Caki2 (cell line): ENCODE results near the gene NRIP2. TPM values are rescaled to one million over a fixed set of nuclear protein-coding genes. Genes with fewer than 3 reads are reported as not detected.
A peak's percentile ranks its signal among the peaks of the same experiment; 100 is the strongest.

Experiments used
- DNase-seq: peaks from one replicate; pipeline ENCODE4 v3.0.0-alpha.2; 2015; ENCODE audit warnings: low read depth
- in situ Hi-C: cut with HindIII; loops from 2 replicates; pipeline ENCODE4 v1.10.0; 2016; ENCODE audit warnings: low sequenced_read_pairs, low pct_unique_long_range_greater_than_20kb, mixed read lengths
- total RNA-seq: library from RNA; depleted of rRNA; stranded (reverse); fragments of >200 nt; shearing (Covaris generic); gene quantifications from 2 replicates; pipeline ENCODE4 v1.2.3, GENCODE V29; 2014; ENCODE audit warnings: low replicate concordance

The NRIP2 gene
- total RNA-seq, 1 experiment from 2014 or later, result not detected

DNA sequence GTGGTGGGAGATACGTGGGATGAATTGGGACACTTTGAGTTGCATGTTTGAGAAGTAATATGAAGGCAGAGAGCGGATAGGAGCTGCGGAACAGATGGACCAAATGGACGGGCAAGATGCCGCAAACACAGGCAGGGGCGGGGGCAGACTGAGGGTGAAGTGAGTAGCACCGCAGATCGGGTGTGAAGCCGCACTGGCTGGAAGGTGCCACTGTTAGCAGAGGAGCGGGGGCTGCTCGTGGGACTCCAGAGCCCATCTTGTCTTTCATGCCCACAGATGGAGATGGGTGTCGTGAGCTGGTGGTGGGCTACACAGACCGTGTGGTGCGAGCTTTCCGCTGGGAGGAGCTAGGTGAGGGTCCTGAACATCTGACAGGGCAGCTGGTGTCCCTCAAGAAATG is 15.0 kb downstream of the NRIP2 start:
- no peak for DNase-seq
- in situ Hi-C loops, result no loop called here

DNA sequence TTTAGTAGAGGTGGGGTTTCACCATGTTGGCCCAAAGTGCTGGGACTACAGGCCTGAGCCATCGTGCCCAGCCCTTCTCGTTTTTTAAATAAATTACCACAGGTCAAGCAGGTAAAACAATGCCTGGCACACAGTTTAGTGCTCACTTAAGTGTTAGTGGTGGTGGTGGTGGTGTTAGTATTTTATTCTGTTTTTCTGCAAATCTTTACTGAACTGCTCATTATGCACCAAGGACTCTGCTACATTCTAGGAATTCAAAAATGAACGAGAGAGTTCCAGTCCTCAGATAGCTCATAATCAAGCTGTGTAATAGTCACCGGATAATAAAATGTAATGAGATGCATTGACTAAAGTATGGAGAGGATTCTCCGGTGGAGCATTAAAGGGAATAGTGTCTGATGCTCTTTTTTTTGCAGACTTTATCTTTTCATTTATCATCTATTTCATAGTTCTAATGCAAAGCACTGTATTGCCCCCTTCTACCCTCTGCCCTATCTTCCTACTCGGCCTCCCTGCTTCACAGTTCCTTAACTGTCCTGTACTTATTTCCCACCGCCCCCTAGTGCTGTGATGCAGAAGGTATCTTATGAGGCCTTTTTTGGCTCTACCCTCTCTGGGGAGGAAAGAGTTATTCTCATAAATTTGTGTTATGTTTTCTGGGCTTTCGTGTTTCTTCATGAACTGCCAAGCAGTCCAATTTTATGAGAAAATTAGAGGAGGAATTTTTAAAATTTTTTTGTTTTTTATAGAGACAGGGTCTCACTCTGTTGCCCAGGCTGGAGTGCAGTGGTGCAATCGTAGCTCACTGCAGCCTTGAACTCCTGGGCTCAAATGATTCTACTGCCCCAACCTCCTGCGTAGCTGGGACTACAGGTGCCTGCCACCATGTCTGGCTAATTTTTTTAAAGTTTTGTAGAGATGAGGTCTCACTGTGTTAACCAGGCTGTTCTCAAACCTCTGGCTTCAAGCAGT is 21.3 kb downstream of the NRIP2 start:
- peak; percentile 53 for DNase-seq
- in situ Hi-C loops, result no loop called here

DNA sequence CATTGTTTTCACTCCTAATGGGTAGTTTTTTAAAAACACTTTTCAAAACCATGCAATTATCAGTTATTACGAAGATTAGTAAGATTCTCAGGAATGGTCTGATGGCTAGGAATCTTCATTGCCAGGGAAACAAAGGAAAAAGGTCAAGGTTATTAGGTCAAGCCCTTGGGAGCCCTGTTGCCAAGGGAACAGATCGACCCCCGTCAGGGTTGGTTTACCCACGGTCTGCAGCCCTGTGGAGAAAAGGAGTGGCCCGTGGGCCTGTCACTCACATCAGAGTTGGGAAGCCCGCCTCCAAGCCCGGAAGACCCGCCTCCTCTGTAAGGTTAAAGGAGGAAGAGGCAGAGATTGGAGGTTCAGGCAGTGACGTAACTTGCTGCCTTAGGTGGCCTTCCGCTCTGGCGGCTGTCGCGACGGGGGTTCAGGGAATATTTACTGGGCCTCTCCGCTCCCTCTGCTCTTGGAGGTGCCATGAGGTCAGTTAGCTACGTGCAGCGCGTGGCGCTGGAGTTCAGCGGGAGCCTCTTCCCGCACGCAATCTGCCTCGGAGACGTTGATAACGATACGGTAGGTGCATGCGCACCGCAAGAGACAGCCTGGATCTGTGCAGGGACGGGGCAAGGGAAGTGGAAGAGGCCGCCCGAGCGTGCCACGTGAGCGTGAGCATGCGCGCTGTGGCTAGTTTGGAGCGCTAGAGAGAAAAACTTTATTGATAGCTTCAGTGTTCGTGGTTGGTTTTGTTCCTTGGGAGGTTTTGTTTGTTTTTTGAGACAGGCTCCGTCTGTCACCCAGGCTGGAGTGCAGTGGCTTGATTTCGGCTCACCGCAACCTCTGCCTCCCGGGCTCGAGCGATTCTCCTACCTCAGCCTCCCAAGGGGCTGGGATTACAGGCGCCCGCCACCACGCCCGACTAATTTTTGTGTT is 22.3 kb downstream of the NRIP2 start, which contains the start of gene ITFG2:
TSS of gene ITFG2 (plus strand) at position 379 of the 924 bp plus-strand sequence. CDS start at position 472, 93 bp downstream.
- peak; percentile 99 for DNase-seq
- in situ Hi-C loops, result no loop called here

DNA sequence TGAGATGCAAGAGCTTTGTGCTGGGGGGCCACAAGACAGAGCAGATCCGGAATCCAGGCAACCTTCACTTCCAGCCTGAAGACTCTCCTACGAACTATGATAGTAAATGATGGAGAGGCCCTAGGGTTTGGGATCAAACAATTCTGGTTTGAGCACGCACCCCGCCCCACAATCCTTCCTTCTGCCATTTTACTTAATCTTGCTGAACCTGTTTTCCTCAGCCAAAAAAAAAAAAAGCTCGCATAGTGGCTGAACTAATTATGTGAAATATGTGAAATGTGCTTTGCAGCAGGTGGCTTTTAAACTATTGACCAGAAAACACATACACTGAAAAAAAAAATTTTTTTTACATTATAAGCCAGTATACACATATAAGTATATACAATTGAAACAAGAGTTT is 23.0 kb downstream of the NRIP2 start:
- DNase-seq, result no peak
- in situ Hi-C loops, result no loop called here

DNA sequence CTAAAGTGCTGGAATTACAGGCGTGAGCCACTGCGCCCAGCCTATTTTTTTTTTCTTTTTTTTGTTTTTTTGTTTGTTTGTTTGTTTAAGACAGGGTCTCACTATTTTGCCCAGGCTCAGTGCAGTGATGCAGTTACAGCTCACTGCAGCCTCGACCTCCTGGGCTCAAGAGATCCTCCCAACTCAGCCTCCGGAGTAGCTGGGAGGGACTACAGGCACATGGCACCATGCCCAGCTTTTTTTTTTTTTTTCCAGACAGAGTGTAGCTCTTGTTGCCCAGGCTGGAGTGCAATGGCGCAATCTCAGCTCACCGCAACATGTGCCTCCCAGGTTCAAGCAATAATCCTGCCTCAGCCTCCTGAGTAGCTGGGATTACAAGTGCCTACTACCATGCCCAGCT is 28.1 kb downstream of the NRIP2 start:
- in situ Hi-C loops, result no loop called here
- DNase-seq, result no peak

DNA sequence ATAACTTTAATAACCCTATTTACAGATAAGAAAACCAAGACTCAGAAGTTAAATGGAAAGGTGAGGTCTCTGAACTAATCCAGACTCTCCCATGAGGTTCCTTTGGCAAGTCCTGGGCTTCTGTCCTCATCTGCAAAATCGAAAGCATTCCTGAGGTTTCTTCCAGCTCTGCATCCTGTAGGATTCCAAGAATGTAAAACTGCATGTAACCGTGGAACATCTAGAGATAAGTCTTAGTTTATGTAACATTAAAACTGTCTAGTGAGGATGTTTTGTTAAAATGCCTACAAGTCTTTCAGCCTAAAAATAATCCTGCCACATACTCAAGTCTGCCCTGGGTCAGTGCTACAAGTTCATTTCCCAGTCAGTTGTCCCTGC is 29.7 kb downstream of the NRIP2 start:
- DNase-seq, result no peak
- in situ Hi-C loops, result no loop called here

DNA sequence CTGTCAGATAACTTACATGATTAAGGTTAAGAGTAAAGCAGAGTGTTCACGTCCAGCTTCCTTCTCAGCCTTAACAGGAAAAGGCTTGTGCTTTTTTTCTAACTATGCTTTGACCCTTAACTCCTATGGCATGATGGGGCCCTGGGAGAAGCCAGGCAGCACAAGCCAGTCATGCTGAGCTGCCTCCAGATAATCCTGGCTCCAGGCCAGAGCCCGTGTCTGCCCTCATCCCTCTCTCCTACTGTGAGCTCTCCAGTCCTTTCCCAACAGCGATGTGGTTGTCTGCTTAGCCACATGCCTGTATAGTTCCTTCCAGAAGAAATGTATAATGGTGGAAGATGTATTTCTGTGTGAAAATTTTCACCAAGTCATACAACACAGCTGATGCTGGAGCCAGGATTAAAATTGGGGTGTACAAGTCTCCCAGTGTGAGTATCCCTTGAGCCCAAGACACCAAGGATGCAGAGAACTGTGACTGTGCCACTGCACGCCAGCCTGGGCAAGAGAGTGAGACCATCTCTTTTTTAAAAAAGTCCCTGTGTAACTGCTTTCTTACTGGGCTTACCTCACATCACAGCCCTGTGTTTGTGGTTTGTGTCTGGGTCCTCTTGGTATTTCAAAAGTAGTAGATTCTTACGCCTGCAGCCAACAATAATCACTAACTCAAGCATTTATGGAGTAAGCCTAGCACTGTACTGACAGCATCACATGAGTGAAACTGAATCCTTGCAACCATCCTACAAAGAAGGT is 30.3 kb downstream of the NRIP2 start:
- DNase-seq, result peak; percentile 83
- in situ Hi-C loops, result no loop called here

DNA sequence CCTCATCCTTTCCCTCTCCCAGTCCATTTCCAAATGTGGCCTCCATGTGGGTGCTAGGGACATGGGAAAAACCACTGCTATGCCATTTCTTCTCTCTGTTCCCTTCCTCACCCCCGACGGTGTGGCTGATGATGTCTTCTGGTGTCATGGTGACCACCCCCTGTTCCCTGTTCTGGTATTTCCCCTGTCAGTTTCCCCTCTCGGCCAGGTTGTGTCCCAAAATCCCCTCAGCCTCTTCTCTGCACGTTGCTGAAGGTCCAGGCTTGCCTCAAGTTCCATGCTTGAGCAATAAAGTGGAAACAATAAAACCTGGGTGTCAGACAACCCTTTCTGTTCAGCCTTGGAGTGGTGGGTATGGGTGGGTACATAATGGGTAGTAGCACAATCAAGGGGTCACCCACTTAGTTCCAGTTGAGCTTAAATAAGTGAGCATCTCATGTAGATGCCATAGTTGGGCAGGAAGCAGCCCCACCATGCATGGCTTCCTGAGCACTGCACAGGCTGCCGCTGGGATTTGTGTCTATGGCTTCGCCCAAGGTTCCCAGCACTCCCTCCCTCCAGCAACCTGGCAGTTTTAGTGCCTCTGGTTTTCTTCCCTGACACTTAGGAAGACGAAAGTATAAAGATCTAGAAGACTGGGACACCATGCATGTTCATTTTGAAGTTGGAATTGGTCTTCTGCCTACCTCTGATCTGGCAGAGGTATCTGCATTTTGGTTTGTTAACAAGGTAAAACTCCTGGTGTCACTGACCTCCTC is 31.0 kb downstream of the NRIP2 start:
- in situ Hi-C loops, result no loop called here
- no peak for DNase-seq

DNA sequence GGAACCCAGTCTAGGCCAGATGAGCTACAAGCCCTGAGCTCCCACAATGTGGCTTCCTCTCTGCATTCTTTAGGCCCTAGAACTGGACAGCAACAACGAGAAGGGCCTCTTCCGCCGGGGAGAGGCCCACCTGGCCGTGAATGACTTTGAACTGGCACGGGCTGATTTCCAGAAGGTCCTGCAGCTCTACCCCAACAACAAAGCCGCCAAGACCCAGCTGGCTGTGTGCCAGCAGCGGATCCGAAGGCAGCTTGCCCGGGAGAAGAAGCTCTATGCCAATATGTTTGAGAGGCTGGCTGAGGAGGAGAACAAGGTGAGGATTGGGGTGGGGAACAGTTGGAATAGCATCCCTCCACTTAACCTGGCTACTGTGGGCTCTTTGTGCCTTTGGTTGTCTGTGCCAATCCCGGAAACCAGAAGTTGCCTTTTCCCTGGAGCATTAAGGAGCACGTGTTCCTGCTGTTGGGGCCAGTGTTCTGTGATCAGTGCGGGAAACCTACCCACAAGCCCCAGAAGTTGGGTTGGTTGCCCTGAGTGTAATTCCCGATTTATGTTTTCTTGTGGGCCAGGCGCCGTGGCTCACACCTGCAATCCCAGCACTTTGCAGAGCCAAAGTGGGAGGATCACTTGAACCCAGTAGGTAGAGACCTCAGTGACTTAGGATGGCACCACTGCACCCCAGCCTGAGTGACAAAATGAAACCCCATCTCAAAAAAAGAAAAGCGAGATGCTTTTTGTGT is 33.6 kb downstream of the NRIP2 start:
- in situ Hi-C loops, result no loop called here
- no peak for DNase-seq

DNA sequence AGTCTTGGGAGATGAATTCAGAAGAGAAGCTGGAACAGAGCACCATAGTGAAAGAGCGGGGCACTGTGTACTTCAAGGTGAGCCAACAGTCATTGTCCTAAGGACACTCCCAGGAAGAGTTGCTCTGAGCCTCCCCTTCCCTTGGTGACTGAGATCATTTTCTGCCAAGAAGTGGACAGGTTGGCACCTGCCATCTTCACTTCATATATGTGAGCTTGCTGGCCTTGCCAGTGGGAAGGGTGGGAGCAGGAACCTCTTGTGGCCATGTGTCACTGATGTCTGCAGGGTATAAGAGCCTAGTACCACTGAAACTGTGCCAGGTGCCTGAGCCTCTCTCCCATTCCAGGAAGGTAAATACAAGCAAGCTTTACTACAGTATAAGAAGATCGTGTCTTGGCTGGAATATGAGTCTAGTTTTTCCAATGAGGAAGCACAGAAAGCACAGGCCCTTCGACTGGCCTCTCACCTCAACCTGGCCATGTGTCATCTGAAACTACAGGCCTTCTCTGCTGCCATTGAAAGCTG is 34.7 kb downstream of the NRIP2 start:
- in situ Hi-C loops, result no loop called here

DNA sequence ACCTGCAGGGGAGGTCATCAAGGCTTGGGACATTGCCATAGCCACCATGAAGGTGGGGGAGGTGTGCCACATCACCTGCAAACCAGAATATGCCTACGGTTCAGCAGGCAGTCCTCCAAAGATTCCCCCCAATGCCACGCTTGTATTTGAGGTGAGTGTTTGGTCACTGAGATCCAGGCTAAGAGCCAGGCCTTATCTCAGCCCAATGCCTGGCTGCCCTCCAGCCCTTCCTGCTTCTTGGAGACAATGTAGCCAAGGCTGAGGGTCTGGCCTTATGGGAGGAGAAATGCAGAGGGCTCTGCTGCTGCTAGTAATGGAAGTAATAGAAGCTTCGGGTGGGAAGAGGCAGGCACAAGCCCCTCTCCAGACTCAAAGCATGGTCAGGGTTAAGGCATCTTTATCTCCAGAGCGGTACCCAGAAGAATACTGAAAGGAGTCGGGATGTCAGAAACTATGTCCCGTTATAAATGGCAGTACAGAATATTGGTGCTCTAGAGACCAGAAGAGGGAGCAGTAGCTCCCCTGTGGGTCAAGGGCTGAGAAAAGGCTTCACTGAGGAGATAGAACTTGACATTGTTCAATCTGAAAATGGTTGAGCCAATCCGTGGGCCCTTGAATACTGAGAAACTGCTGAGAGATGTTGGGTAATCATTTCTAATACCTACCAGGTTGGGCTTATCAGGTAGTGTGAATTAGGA is 37.0 kb downstream of the NRIP2 start:
- in situ Hi-C loops, result no loop called here
- DNase-seq, result no peak

More for the DNA sequence above, 34.7 kb downstream of the NRIP2 start:
- no peak for DNase-seq

DNA sequence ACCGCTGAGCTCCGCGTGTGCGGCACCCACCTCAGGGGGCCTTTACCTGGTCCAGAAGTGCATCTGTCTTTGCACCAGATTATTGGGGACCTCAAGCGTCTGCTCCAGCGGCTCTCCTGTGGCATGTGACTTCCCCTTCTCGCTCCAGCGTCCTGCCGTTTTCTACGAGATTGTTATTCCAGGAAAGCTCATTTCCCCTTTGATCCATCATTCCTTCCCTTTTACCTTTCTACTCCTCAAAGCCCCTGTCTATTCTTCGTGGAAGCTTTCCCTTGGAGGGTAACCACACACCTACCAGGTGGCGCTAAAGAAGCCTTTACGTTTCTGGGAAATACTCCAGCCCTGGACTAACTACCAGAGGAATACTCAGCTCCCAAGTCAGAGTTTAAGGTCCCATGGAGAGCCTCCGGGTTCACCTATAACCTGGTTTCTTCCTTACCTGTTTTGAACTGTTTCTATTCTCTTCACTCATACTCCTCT is 38.6 kb downstream of the NRIP2 start:
- no peak for DNase-seq
- in situ Hi-C loops, result no loop called here

DNA sequence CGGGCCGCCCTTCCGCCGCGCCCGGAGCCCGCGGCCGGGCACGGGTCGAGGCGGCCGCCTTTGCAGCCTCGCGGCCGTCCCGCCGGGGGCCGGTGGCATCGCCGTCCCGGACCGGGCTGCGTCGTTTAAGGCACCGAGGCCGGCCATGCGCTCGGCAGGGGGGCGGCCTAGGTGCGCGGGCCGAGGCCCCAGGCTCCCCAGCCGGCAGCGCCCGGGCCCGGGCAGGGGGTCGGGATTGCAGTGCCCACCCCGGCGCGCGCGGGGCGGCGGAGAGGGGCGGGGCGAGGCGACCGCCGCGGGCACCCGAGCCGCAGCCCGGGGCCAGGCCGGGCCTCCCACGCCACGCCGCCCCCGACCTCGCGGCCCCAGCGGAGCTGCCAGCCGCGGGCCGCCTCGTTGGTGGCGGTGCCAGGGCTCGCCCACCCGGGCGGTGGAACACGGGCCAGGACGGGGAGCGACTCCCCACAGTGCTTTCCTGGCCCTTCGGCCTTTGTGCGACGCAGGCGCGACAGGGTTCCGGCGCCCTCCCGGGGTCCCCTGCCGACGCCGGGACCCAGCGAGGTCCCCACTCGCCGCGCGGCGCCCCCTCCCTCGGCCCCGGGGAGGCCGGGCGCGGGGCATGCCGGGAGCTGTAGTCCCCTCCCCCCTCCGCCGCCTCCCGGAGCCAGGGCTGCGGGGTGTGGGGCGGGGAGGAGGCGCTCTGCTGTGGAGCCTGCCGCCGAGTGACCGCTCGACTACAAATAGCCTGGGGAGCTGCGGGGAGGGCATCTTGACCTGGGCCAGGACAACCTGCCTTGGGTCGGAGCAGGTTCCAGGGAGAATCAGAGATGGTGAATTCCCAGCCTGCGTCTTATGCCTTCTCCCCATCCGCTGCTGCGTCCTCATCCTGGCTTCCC is 39.3 kb downstream of the NRIP2 start:
- peak; percentile 66 for DNase-seq

DNA sequence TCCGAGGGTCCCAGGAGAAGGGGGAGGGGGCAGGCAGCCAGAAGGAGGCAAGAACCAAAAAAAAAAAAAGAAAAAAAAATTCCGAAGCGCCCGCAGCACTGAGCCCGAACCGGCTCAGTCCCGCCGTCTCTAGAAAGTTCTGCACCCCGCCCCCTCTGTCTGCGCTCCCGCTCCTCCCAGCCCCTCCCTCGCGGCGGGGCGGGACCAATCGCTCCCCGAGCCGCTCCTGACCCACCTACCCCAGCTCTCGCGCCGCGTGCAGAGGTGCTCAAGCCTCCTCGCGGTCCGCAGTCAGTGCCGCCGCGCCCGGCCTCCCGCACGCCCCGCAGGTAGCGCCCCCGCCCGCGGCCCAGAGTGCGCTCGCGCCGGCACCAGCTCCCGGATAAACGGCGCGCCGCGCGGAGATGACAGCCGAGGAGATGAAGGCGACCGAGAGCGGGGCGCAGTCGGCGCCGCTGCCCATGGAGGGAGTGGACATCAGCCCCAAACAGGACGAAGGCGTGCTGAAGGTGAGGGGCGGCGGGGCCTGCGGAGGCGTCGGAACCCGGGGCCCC is 40.0 kb downstream of the NRIP2 start, which contains the start of gene FKBP4:
TSS of gene FKBP4 (plus strand) at position 235 of the 554 bp plus-strand sequence. CDS start at position 405, 170 bp downstream.
- DNase-seq, result peak; percentile 72
- in situ Hi-C loops, result no loop called here

More for the DNA sequence above, 39.3 kb downstream of the NRIP2 start:
- in situ Hi-C loops, result no loop called here
